HEK293 (cell line): ENCODE measurements around the gene LRRFIP1.

Source experiments
- BCL11A ChIP-seq: fragments of 450-650 bp; formaldehyde crosslinking; IDR thresholded peaks from 2 replicates; pipeline ENCODE4 v1.5.1; 2016; ENCODE audit warnings: low read depth, missing biosample characterization, missing genetic modification characterization
- INSM2 ChIP-seq: fragments of 450-650 bp; formaldehyde crosslinking; IDR thresholded peaks from 2 replicates; pipeline ENCODE4 v1.5.1; 2016; ENCODE audit warnings: missing biosample characterization, missing genetic modification characterization
- KLF1 ChIP-seq: fragments of 450-650 bp; formaldehyde crosslinking; IDR thresholded peaks from 2 replicates; pipeline ENCODE4 v1.5.1; 2016; ENCODE audit warnings: missing biosample characterization, missing genetic modification characterization
- KLF10 ChIP-seq: fragments of 450-650 bp; IDR thresholded peaks from 2 replicates; pipeline ENCODE4 v1.5.1; 2018; ENCODE audit warnings: missing biosample characterization, mild to moderate bottlenecking, missing genetic modification characterization
- KLF8 ChIP-seq: fragments of 450-650 bp; formaldehyde crosslinking; IDR thresholded peaks from 2 replicates; pipeline ENCODE4 v1.5.1; 2016; ENCODE audit warnings: missing biosample characterization, missing genetic modification characterization
- SETDB1 ChIP-seq: IDR thresholded peaks from one replicate; pipeline ENCODE4 v1.6.1; 2017; ENCODE audit warnings: mild to moderate bottlenecking, low read length, moderate library complexity, mixed read lengths; ENCODE audit not compliant: insufficient read length
- ZBTB17 ChIP-seq: fragments of 450-650 bp; formaldehyde crosslinking; IDR thresholded peaks from 2 replicates; pipeline ENCODE4 v1.5.1; 2016; ENCODE audit warnings: missing biosample characterization, missing genetic modification characterization
- ZBTB26 ChIP-seq: fragments of 450-650 bp; formaldehyde crosslinking; optimal IDR thresholded peaks from 2 replicates; pipeline ENCODE3; 2016; ENCODE audit warnings: missing biosample characterization, mild to moderate bottlenecking, missing genetic modification characterization
- ZBTB44 ChIP-seq: fragments of 450-650 bp; IDR thresholded peaks from 2 replicates; pipeline ENCODE4 v1.5.1; 2018; ENCODE audit warnings: missing biosample characterization, mild to moderate bottlenecking, missing genetic modification characterization
- ZBTB6 ChIP-seq: fragments of 450-650 bp; formaldehyde crosslinking; IDR thresholded peaks from 2 replicates; pipeline ENCODE4 v1.5.1; 2017; ENCODE audit warnings: missing biosample characterization, missing genetic modification characterization
- ZEB2 ChIP-seq: fragments of 450-650 bp; formaldehyde crosslinking; IDR thresholded peaks from 2 replicates; pipeline ENCODE4 v1.5.1; 2016; ENCODE audit warnings: missing biosample characterization, missing genetic modification characterization
- ZFP37 ChIP-seq: fragments of 450-650 bp; formaldehyde crosslinking; IDR thresholded peaks from 2 replicates; pipeline ENCODE4 v1.5.1; 2016; ENCODE audit warnings: missing biosample characterization, missing genetic modification characterization
- ZIC2 ChIP-seq: fragments of 450-650 bp; formaldehyde crosslinking; IDR thresholded peaks from 2 replicates; pipeline ENCODE4 v1.5.1; 2016; ENCODE audit warnings: missing biosample characterization, missing genetic modification characterization
- ZNF10 ChIP-seq: fragments of 450-650 bp; formaldehyde crosslinking; IDR thresholded peaks from 2 replicates; pipeline ENCODE4 v1.5.1; 2017; ENCODE audit warnings: missing biosample characterization, missing genetic modification characterization
- ZNF155 ChIP-seq: fragments of 450-650 bp; formaldehyde crosslinking; IDR thresholded peaks from 2 replicates; pipeline ENCODE4 v1.5.1; 2016; ENCODE audit warnings: missing biosample characterization, missing genetic modification characterization
- ZNF16 ChIP-seq: fragments of 450-650 bp; formaldehyde crosslinking; IDR thresholded peaks from 2 replicates; pipeline ENCODE4 v1.5.1; 2016; ENCODE audit warnings: low read depth, missing biosample characterization, missing genetic modification characterization
- ZNF214 ChIP-seq: fragments of 450-650 bp; formaldehyde crosslinking; IDR thresholded peaks from 2 replicates; pipeline ENCODE4 v1.5.1; 2017; ENCODE audit warnings: missing biosample characterization, mild to moderate bottlenecking, missing genetic modification characterization, borderline replicate concordance
- ZNF302 ChIP-seq: fragments of 450-650 bp; formaldehyde crosslinking; IDR thresholded peaks from 2 replicates; pipeline ENCODE4 v1.5.1; 2016; ENCODE audit warnings: missing biosample characterization, missing genetic modification characterization, low read depth
- ZNF335 ChIP-seq: fragments of 450-650 bp; formaldehyde crosslinking; conservative IDR thresholded peaks from 2 replicates; pipeline ENCODE4 v1.5.1; 2016; ENCODE audit warnings: missing biosample characterization, missing genetic modification characterization
- ZNF341 ChIP-seq: fragments of 450-650 bp; formaldehyde crosslinking; IDR thresholded peaks from 2 replicates; pipeline ENCODE4; 2016; ENCODE audit warnings: low read depth, missing biosample characterization, missing genetic modification characterization
- ZNF362 ChIP-seq: fragments of 450-650 bp; formaldehyde crosslinking; IDR thresholded peaks from 2 replicates; pipeline ENCODE4 v1.5.1; 2016; ENCODE audit warnings: missing biosample characterization, missing genetic modification characterization
- ZNF391 ChIP-seq: fragments of 450-650 bp; formaldehyde crosslinking; IDR thresholded peaks from 2 replicates; pipeline ENCODE4 v1.5.1; 2016; ENCODE audit warnings: low read depth, missing biosample characterization, missing genetic modification characterization, borderline replicate concordance
- ZNF449 ChIP-seq: fragments of 450-650 bp; formaldehyde crosslinking; IDR thresholded peaks from 2 replicates; pipeline ENCODE4 v1.5.1; 2017; ENCODE audit warnings: missing biosample characterization, mild to moderate bottlenecking, missing genetic modification characterization, moderate library complexity
- ZNF501 ChIP-seq: fragments of 450-650 bp; formaldehyde crosslinking; IDR thresholded peaks from 2 replicates; pipeline ENCODE4 v1.5.1; 2016; ENCODE audit warnings: missing biosample characterization, missing genetic modification characterization
- ZNF510 ChIP-seq: fragments of 450-650 bp; formaldehyde crosslinking; IDR thresholded peaks from 2 replicates; pipeline ENCODE4 v1.5.1; 2018; ENCODE audit warnings: mild to moderate bottlenecking, missing genetic modification characterization, missing biosample characterization; ENCODE audit not compliant: insufficient replicate concordance
- ZNF660 ChIP-seq: fragments of 450-650 bp; IDR thresholded peaks from 2 replicates; pipeline ENCODE4 v1.5.1; 2018; ENCODE audit warnings: missing biosample characterization, mild to moderate bottlenecking, missing genetic modification characterization
- ZNF692 ChIP-seq: fragments of 450-650 bp; formaldehyde crosslinking; IDR thresholded peaks from 2 replicates; pipeline ENCODE4 v1.5.1; 2016; ENCODE audit warnings: missing biosample characterization, missing genetic modification characterization
- ZNF837 ChIP-seq: fragments of 450-650 bp; formaldehyde crosslinking; IDR thresholded peaks from 2 replicates; pipeline ENCODE4 v1.5.1; 2016; ENCODE audit warnings: missing biosample characterization, missing genetic modification characterization
- ZXDB ChIP-seq: fragments of 450-650 bp; formaldehyde crosslinking; IDR thresholded peaks from 2 replicates; pipeline ENCODE4 v1.5.1; 2016; ENCODE audit warnings: missing biosample characterization, missing genetic modification characterization

Gene LRRFIP1

GRCh38 chr2:237669628-237670392 lies 42.4 kb downstream of the LRRFIP1 start (continued):
- TF ChIP-seq ZBTB44 (tag by site-specific recombination) (no peak), ZNF660 (peak; percentile 64; the same call in 1 of the 2 replicates), ZNF501 (tag by site-specific recombination) (no peak), ZNF837 (tag by site-specific recombination) (no peak), ZNF362 (tag by site-specific recombination) (no peak), ZNF692 (0 out of 2 replicates have a peak, but pooled peaks have one; percentile 14), ZNF510 (tag by site-specific recombination) (no peak), ZNF449 (no peak), ZEB2 (tag by site-specific recombination) (peak; percentile 68), ZNF341 (tag by site-specific recombination) (peak; percentile 95), SETDB1 (peak; percentile 68), INSM2 (tag by site-specific recombination) (peak; percentile 83; the same call in 1 of the 2 replicates), ZNF155 (tag by site-specific recombination) (no peak), ZNF10 (tag by site-specific recombination) (no peak), KLF10 (peak; percentile 56; the same call in 1 of the 2 replicates), KLF8 (tag by site-specific recombination) (0 out of 2 replicates have a peak, but pooled peaks have one; percentile 32), ZFP37 (tag by site-specific recombination) (no peak), ZNF302 (no peak), KLF1 (tag by site-specific recombination) (peak; percentile 74), ZNF391 (tag by site-specific recombination) (no peak), BCL11A (tag by site-specific recombination) (no peak), ZBTB17 (tag by site-specific recombination) (peak; percentile 63), ZBTB26 (tag by site-specific recombination) (no peak), ZIC2 (tag by site-specific recombination) (0 out of 2 replicates have a peak, but pooled peaks have one; percentile 16), ZXDB (tag by site-specific recombination) (peak; percentile 62), ZBTB6 (tag by site-specific recombination) (peak; percentile 66; the same call in 1 of the 2 replicates), ZNF214 (tag by site-specific recombination) (no peak), ZNF16 (tag by site-specific recombination) (no peak), ZNF335 (no peak)
